Thyroid gland (tissue), 4 donors: ENCODE data around the gene PCDHA1. TPM values are rescaled to one million over a fixed set of nuclear protein-coding genes. Genes with fewer than 3 reads are reported as not detected.

ENCODE experiments used
- DNase-seq, 2 donors: peaks; one replicate each; pipeline ENCODE4 v3.0.0-alpha.2; 2019
- H3K27ac ChIP-seq, 3 donors: fragments of 200-600 bp; sonication (generic); 1 replicate in 2 of 3; 2 replicates in 1 of 3; pipeline ENCODE4 v1.5.1; 2016 to 2019; ENCODE audit warnings: mild to moderate bottlenecking in 1 of 3, moderate library complexity in 1 of 3
- H3K27me3 ChIP-seq: fragments of 200-600 bp; sonication (generic); one replicate; pipeline ENCODE4 v1.5.1; 2019
- H3K36me3 ChIP-seq, 2 donors: fragments of 200-600 bp; sonication (generic); one replicate each; pipeline ENCODE4 v1.5.1; 2016 to 2019
- H3K4me1 ChIP-seq, 2 donors: fragments of 200-600 bp; sonication (generic); one replicate each; pipeline ENCODE4 v1.5.1; 2017 to 2019
- H3K4me3 ChIP-seq, 3 donors: fragments of 200-600 bp; sonication (generic); replicated peaks in 1 of 3; 1 replicate in 2 of 3; 2 replicates in 1 of 3; pipeline ENCODE4 v1.5.1; 2016; ENCODE audit warnings: mild to moderate bottlenecking in 1 of 3
- H3K9me3 ChIP-seq: fragments of 200-600 bp; sonication (generic); one replicate; pipeline ENCODE4 v1.5.1; 2017
- POLR2A ChIP-seq, 2 donors: fragments of 450-650 bp; IDR thresholded peaks; one replicate each; pipeline ENCODE4 v1.6.1; 2017; ENCODE audit warnings: antibody characterized with exemption in 2 of 2, mild to moderate bottlenecking in 2 of 2, moderate library complexity in 1 of 2
- WGBS, 2 donors: methylation state at CpG; one replicate each; pipeline ENCODE4 v1.1.5; 2017; 5-methylcytosine and 5-hydroxymethylcytosine counted together
- intact Hi-C: fragments of 100-400 bp; cut with DNase I; formaldehyde crosslinking; loops from one replicate; pipeline ENCODE4 v1.15.1; 2023
- small RNA-seq: library from RNA; depleted of rRNA; stranded (forward); fragments of <200 nt; gene quantifications from one replicate; pipeline ENCODE3, GENCODE V24; 2016
- total RNA-seq, 4 donors: library from RNA; depleted of rRNA; stranded (reverse); fragments of >200 nt; gene quantifications; one replicate each; pipeline ENCODE4 v1.2.3, GENCODE V29; 2016
- TF ChIP-seq, protein P1 (sequence below), 6 experiments: fragments of 200-600 bp in 3 of 6; fragments of 450-650 bp in 3 of 6; sonication (generic) in 3 of 6; IDR thresholded peaks; one replicate each; pipeline ENCODE4 v1.5.1; 2016 to 2019; ENCODE audit warnings: antibody characterized with exemption in 6 of 6, mild to moderate bottlenecking in 2 of 6, inconsistent platforms in 1 of 6, moderate library complexity in 1 of 6

Gene PCDHA1
- total RNA-seq, 4 donors from 2014 or later: 0.13 TPM; not detected in 3

DNA sequence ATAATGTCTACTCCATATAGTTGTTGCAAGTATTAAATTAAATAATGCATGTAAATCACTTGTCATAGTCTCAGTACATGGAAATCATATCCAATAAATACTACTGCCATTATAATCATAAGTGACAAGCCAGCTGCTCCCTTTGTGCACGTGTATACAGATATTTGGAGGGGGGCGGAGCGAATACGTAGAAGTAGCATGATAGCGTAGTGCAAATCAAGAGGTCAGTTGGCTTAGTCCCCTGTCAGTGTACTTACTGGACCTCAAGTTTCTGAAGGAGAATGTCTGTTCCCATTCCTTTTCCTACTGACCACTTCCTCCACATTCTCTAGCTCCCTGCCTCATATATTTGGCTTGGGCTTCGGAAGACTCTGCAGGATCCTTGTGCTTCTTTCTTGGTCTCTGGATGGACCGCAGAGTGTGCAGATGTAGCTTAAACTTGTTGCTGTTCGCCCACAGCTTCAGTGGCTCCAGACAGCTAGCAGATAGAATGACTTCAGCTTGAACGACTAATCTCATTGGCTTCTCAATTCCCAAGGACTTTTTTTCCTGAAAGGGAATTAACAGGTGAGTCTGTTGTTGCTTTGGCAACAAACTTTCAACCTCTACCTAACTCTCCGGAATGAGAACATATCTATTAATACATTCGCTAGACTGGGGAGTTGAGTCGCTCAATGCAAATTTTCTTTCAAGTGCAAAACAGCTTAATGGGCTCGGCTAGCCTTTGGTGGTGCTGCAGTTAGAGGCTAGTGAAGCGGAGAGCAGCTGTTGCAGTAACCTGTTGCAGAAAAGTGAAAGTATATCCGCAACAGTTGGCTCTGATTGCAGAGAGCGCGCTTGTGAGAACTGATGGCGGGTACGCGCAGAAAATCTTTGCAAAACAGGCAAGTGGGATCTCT is 264.9 kb downstream of the PCDHA1 start, which contains the start of gene PCDHB1:
PCDHB1 (plus strand) TSS at position 753 of the 899 bp plus-strand sequence; CDS start at position 850, 97 bp downstream.
- Histone ChIP-seq H3K4me3 (peak within 1 kb of the TSS in 2 of 3 donors; percentile 22 to 27), H3K27me3 (no peaks in the 10 kb centered on the region), H3K4me1 (peaks cover 4 to 6% of the 10 kb centered on the region in 2 donors), H3K27ac (no peak within 1 kb of the TSS), H3K36me3 (no peaks in the 10 kb centered on the region), H3K9me3 (no peaks in the 10 kb centered on the region)
- DNase-seq: peak; percentile 6 to 10
- WGBS, 2 donors: 14 to 17% methylated on average over 20 of the region's 20 CpGs
- intact Hi-C loops: no loop called here
- TF ChIP-seq, protein P1, sequence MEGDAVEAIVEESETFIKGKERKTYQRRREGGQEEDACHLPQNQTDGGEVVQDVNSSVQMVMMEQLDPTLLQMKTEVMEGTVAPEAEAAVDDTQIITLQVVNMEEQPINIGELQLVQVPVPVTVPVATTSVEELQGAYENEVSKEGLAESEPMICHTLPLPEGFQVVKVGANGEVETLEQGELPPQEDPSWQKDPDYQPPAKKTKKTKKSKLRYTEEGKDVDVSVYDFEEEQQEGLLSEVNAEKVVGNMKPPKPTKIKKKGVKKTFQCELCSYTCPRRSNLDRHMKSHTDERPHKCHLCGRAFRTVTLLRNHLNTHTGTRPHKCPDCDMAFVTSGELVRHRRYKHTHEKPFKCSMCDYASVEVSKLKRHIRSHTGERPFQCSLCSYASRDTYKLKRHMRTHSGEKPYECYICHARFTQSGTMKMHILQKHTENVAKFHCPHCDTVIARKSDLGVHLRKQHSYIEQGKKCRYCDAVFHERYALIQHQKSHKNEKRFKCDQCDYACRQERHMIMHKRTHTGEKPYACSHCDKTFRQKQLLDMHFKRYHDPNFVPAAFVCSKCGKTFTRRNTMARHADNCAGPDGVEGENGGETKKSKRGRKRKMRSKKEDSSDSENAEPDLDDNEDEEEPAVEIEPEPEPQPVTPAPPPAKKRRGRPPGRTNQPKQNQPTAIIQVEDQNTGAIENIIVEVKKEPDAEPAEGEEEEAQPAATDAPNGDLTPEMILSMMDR (IDR thresholded peaks at IDR 0.05): no peak
- TF ChIP-seq POLR2A (IDR thresholded peaks at IDR 0.05): no peak

DNA sequence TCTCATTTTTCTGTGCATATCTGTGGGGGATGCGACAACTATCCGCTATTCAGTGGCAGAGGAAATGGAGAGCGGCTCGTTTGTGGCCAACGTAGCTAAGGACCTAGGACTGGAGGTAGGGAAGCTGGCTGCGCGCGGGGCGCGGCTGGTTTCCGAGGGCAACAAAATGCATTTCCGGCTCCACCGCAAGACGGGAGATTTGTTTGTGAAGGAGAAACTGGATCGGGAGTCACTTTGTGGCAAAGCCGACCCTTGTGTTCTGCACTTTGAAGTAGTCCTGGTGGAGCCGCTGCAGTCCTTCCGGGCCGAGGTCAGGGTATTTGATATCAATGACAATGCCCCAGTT is 265.6 kb downstream of the PCDHA1 start:
- Histone ChIP-seq H3K27me3 (no peaks in the 10 kb centered on the region), H3K36me3 (no peaks in the 10 kb centered on the region), H3K27ac (no peak overlapping the region), H3K4me3 (peak overlapping the region in 2 of 3 donors; percentile 22 to 27), H3K9me3 (no peaks in the 10 kb centered on the region), H3K4me1 (peaks cover 4 to 6% of the 10 kb centered on the region in 2 donors)
- TF ChIP-seq, protein P1 (IDR thresholded peaks at IDR 0.05): no peak
- no peak for TF ChIP-seq POLR2A (IDR thresholded peaks at IDR 0.05)
- 2 to 8% methylated on average over 15 to 18 of the region's 19 CpGs for WGBS, 2 donors
- DNase-seq: peak in 1 of 2 donors; percentile 14
- intact Hi-C loops: no loop called here

Small RNA genes lying within 50 kb of the gene (small RNA-seq; reads per million reads assigned to genes)
- not detected for gene AC010223.1

Other genes starting within 250 kb of the PCDHA1 start
- gene EIF4EBP3, start 238.5 kb upstream of the PCDHA1 start, total RNA-seq: 10 to 100 TPM in 3 of 4 donors, 1 to 10 TPM in 1; 9.1 to 18.9 (median 15.6) TPM
- 10 to 100 TPM; 22.7 to 43.7 (median 35.7) TPM for gene SRA1, start 228.7 kb upstream of the PCDHA1 start, total RNA-seq
- gene APBB3, start 221.5 kb upstream of the PCDHA1 start, total RNA-seq: 10 to 100 TPM; 20.2 to 33.5 (median 26.1) TPM
- gene SLC35A4, start 221.3 kb upstream of the PCDHA1 start, total RNA-seq: 100 to 1,000 TPM in 1 of 4 donors, 10 to 100 TPM in 3; 64.2 to 114 (median 74.0) TPM
- gene CD14, start 153.0 kb upstream of the PCDHA1 start, total RNA-seq: 10 to 100 TPM; 18.5 to 36.7 (median 30.0) TPM
- 10 to 100 TPM; 16.1 to 48.7 (median 29.3) TPM for gene TMCO6, start 146.7 kb upstream of the PCDHA1 start, total RNA-seq
- gene NDUFA2, start 138.5 kb upstream of the PCDHA1 start, total RNA-seq: 10 to 100 TPM; 25.9 to 90.9 (median 56.4) TPM
- gene IK, start 138.3 kb upstream of the PCDHA1 start, total RNA-seq: 100 to 1,000 TPM; 106 to 279 (median 161) TPM
- gene WDR55, start 121.2 kb upstream of the PCDHA1 start, total RNA-seq: 10 to 100 TPM; 19.5 to 23.8 (median 20.7) TPM
- 1 to 10 TPM in 2 of 4 donors, not detected in 2; 1.3 to 2.0 TPM for gene DND1, start 112.6 kb upstream of the PCDHA1 start, total RNA-seq
- gene HARS1, start 94.8 kb upstream of the PCDHA1 start, total RNA-seq: 10 to 100 TPM; 41.0 to 56.8 (median 48.2) TPM
- gene HARS2, start 94.7 kb upstream of the PCDHA1 start, total RNA-seq: 10 to 100 TPM; 29.3 to 31.8 (median 30.1) TPM
- gene ZMAT2, start 85.7 kb upstream of the PCDHA1 start, total RNA-seq: 10 to 100 TPM; 35.1 to 46.0 (median 37.5) TPM
- gene PCDHA2, start 8.7 kb downstream of the PCDHA1 start, total RNA-seq: under 1 TPM in 1 of 4 donors, not detected in 3; 0.22 TPM
- 1 to 10 TPM; 1.1 to 1.7 (median 1.3) TPM for gene PCDHA3, start 14.9 kb downstream of the PCDHA1 start, total RNA-seq
- gene PCDHA4, start 20.9 kb downstream of the PCDHA1 start, total RNA-seq: 1 to 10 TPM in 1 of 4 donors, under 1 TPM in 3; 0.40 to 2.1 (median 0.69) TPM
- under 1 TPM; 0.33 to 0.54 (median 0.45) TPM for gene PCDHA5, start 35.5 kb downstream of the PCDHA1 start, total RNA-seq
- 1 to 10 TPM in 2 of 4 donors, under 1 TPM in 2; 0.29 to 1.3 (median 1.0) TPM for gene PCDHA6, start 41.8 kb downstream of the PCDHA1 start, total RNA-seq
- gene PCDHA7, start 48.1 kb downstream of the PCDHA1 start, total RNA-seq: under 1 TPM; 0.45 to 0.88 (median 0.54) TPM
- gene PCDHA8, start 55.0 kb downstream of the PCDHA1 start, total RNA-seq: under 1 TPM in 3 of 4 donors, not detected in 1; 0.27 to 0.93 (median 0.33) TPM
- under 1 TPM; 0.17 to 0.54 (median 0.29) TPM for gene PCDHA9, start 62.2 kb downstream of the PCDHA1 start, total RNA-seq
- 10 to 100 TPM in 2 of 4 donors, 1 to 10 TPM in 2; 6.0 to 11.8 (median 9.2) TPM for gene PCDHA10, start 69.8 kb downstream of the PCDHA1 start, total RNA-seq
- 1 to 10 TPM; 1.8 to 4.2 (median 2.1) TPM for gene PCDHA11, start 82.8 kb downstream of the PCDHA1 start, total RNA-seq
- 1 to 10 TPM; 3.3 to 9.6 (median 6.1) TPM for gene PCDHA12, start 89.2 kb downstream of the PCDHA1 start, total RNA-seq
- 1 to 10 TPM; 1.8 to 4.0 (median 3.1) TPM for gene PCDHA13, start 96.0 kb downstream of the PCDHA1 start, total RNA-seq
- 1 to 10 TPM; 3.0 to 6.4 (median 3.5) TPM for gene PCDHAC1, start 140.2 kb downstream of the PCDHA1 start, total RNA-seq
- 1 to 10 TPM; 2.0 to 5.4 (median 3.4) TPM for gene PCDHAC2, start 180.3 kb downstream of the PCDHA1 start, total RNA-seq